Sigmoid colon (tissue), 3 donors: Measurements from ENCODE around the gene TSEN54.

ENCODE experiments used
- CTCF ChIP-seq, 4 experiments: fragments of 450-650 bp in 3 of 4; fragments of 200-600 bp in 1 of 4; IDR thresholded peaks; one replicate each; pipeline ENCODE4 v1.5.1; 2016 to 2019; ENCODE audit warnings: antibody characterized with exemption in 4 of 4, mild to moderate bottlenecking in 3 of 4, moderate library complexity in 2 of 4
- POLR2A ChIP-seq, 2 donors: fragments of 450-650 bp; IDR thresholded peaks; one replicate each; pipeline ENCODE4 v1.6.1; 2016; ENCODE audit warnings: antibody characterized with exemption in 2 of 2, mild to moderate bottlenecking in 2 of 2, moderate library complexity in 2 of 2

- TF ChIP-seq CTCF (IDR thresholded peaks at IDR 0.05) (no peak), POLR2A (IDR thresholded peaks at IDR 0.05) (no peak)
Measured at GRCh38 chr17:75485688-75486087, 30.6 kb upstream of the TSEN54 start.
